Coronary artery (tissue), 2 donors: Measurements from ENCODE around the gene C14orf119.

Experiments used
- DNase-seq: peaks from one replicate; pipeline ENCODE4 v3.0.0-alpha.2; 2017; ENCODE audit warnings: low spot score
- H3K27ac ChIP-seq, 2 donors: fragments of 200-600 bp; sonication (generic); one replicate each; pipeline ENCODE4 v1.5.1; 2016 to 2019
- H3K4me3 ChIP-seq: fragments of 200-600 bp; sonication (generic); 2 replicates; pipeline ENCODE4 v1.5.1; 2016; ENCODE audit warnings: mild to moderate bottlenecking, moderate library complexity
- CTCF ChIP-seq: fragments of 200-600 bp; sonication (generic); IDR thresholded peaks from one replicate; pipeline ENCODE4 v1.5.1; 2019; ENCODE audit warnings: antibody characterized with exemption

C14orf119 gene

DNA sequence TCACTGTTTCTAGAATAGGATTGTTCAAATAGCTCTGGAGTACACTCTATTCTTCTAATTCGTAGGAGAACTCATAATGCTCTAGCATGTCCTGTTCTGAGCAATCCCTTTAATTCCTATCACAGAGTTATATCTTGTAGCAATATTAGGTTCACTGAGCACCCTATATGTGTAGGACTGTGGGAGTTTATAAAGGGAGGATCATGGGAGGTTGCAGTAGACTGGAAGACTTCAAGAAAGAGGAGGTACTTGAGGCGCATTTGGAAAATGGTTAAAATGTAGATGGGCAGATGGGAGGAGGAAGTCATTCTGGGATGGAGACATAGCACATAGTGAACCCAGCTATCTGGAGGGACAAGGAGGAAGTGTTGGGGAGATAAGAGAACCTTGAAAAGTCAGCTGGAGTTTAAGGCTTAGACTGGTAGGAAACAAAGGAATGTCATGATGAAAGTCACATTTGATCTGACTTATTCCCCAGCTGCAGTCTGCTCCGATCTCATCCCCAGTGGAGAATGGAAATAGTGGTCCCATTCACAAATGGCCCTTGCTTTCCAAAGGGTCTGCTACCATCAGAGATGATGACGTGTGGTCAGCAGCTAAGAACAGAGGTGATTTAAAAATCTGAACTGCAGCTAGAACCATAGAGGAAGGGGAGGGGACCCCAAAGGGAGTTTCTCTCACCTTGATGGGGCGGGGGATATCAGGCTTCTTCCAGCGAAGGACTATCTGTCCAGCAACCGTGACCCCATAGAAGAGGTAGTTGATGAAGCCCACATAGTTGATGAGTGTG is 33.9 kb downstream of the C14orf119 start:
- no peak for DNase-seq
- no peak overlapping the region for H3K27ac ChIP-seq
- H3K4me3 ChIP-seq: no peak overlapping the region
- no peak for TF ChIP-seq CTCF

DNA sequence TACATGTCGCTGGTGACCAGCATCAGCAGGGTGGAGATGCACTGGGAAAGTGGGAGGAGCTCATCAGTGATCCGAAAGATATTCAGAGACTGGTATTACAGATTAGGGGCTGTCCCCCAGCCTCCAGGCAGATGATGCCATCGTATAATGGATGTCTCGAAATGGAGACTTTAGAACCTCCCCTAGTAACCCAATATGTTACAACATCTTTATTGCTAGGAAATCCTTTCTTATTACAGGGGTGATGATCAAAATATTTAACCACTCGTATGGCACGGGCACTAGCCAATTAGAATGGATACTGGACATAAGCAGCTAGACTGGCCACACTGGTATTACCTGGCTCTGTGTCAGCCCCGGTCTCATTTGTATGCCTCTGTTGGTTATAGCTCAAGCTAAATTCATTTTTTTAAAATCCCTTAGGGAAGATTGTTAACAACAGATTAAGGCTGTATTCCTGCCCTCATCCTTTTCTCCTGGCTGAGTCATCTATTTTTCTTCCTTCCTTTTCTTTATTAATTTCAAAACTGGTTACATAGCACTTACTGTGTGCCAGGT is 34.5 kb downstream of the C14orf119 start:
- no peak for DNase-seq
- no peak for TF ChIP-seq CTCF
- no peak overlapping the region for H3K4me3 ChIP-seq
- H3K27ac ChIP-seq: no peak overlapping the region

- DNase-seq: no peak
- H3K27ac ChIP-seq: no peak overlapping the region
- no peak for TF ChIP-seq CTCF
Observed at GRCh38 chr14:23130871-23131270, 35.6 kb downstream of the C14orf119 start.

DNA sequence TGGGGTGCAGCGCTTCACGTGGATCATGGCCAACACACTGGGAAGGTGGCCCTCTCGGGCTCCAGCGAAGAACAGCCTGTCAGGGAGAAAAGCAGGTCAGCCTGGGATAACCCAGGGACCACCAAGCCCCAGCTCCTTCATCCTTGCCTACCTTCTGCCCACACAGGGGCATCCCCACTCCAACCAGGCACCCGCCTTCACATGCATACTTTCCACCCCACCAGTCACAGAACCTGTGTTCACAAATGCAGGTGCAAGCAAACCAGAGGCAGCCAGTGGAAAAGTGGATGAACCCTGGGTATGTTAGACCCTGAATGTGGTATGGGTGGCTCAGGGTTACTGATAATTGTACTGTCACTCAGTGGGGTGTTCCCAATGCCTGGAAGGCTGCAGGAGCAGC is 36.2 kb downstream of the C14orf119 start:
- no peak for TF ChIP-seq CTCF
- Histone ChIP-seq H3K27ac (no peak overlapping the region), H3K4me3 (no peak overlapping the region)
- no peak for DNase-seq

More at GRCh38 chr14:23130871-23131270, 35.6 kb downstream of the C14orf119 start:
- no peak overlapping the region for H3K4me3 ChIP-seq

DNA sequence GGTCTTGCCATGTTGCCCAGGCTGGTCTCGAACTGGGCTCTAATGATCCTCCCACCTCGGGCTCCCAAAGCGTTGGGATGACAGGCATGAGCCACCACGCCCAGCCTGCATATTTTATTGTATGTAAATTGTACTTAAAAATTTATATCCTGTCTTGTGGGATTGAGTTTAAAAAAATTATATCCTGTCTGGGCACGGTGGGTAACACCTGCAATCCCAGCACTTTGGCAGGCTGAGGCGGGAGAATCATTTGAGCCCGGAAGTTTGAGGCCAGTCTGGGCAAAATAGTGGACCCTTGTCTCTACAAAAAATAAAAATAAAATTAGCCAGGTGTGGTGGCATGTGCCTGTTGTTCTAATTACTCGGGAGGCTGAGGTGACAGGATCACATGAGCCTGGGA is 37.7 kb downstream of the C14orf119 start:
- TF ChIP-seq CTCF: no peak
- no peak for DNase-seq
- Histone ChIP-seq H3K4me3 (no peak overlapping the region), H3K27ac (no peak overlapping the region)

DNA sequence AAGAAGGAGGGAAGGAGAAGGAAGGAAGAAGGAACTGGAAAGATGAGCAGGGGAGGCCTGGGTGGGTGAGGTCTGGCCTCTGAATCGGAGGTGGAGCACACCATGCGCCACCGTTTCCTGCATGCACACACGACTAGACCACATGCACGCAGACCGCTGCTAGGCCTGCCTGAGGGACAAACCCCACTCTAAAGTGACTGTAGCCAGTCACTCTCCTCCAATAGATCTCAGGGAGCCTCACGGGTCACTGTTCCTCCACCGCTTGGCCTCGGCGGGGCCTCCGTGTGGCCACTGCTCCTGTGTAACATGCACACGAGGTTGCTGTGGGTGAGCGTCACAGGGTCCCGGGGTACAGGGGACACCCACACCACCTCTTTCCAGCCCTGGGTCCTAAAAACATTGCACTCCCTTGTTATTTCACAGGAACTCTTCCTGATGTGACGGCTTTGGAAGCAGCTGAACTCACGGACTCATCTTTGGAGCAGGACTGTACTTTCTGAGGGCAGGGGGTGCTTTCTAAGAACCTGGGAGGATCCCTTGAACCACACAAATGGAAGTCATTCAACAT is 41.3 kb downstream of the C14orf119 start:
- H3K4me3 ChIP-seq: no peak overlapping the region
- DNase-seq: no peak
- H3K27ac ChIP-seq: no peak overlapping the region
- no peak for TF ChIP-seq CTCF
